ENCODE results near the gene ARL2BP. TPM values are rescaled to one million over a fixed set of nuclear protein-coding genes. Genes with fewer than 3 reads are reported as not detected.
A peak's percentile ranks its signal among the peaks of the same experiment; 100 is the strongest.

Gene ARL2BP
- total RNA-seq, 1 experiment from 2014 or later = 76.1 TPM

- DNase-seq (ENCODE audit: low read depth) = peak; percentile 64
Observed at GRCh38 chr16:57235128-57236021, 9.7 kb upstream of the ARL2BP start.

- DNase-seq (ENCODE audit: low read depth) = no peak
Observed at GRCh38 chr16:57236022-57236350, 9.1 kb upstream of the ARL2BP start.

GRCh38 chr16:57238682-57239081 lies 6.4 kb upstream of the ARL2BP start:
- DNase-seq (ENCODE audit: low read depth) = no peak

- DNase-seq (ENCODE audit: low read depth) = no peak
Observed at GRCh38 chr16:57239107-57239506, 6.0 kb upstream of the ARL2BP start.

- DNase-seq (ENCODE audit: low read depth) = no peak
Observed at GRCh38 chr16:57240851-57241250, 4.2 kb upstream of the ARL2BP start.

- DNase-seq (ENCODE audit: low read depth) = no peak
Observed at GRCh38 chr16:57242650-57243049, 2.4 kb upstream of the ARL2BP start.

GRCh38 chr16:57244463-57244766 lies 644 bp upstream of the ARL2BP start:
- DNase-seq (ENCODE audit: low read depth) = no peak

GRCh38 chr16:57245472-57246113 lies 534 bp downstream of the ARL2BP start:
- DNase-seq (ENCODE audit: low read depth) = no peak

- DNase-seq (ENCODE audit: low read depth) = no peak
Observed at GRCh38 chr16:57251352-57251751, 6.3 kb downstream of the ARL2BP start.

- DNase-seq (ENCODE audit: low read depth) = no peak
Observed at GRCh38 chr16:57252148-57252721, 7.2 kb downstream of the ARL2BP start.

GRCh38 chr16:57253466-57253865 lies 8.4 kb downstream of the ARL2BP start:
- no peak for DNase-seq (ENCODE audit: low read depth)

- no peak for DNase-seq (ENCODE audit: low read depth)
Observed at GRCh38 chr16:57255686-57256415, 10.8 kb downstream of the ARL2BP start.

GRCh38 chr16:57256601-57257395 lies 11.7 kb downstream of the ARL2BP start:
- no peak for DNase-seq (ENCODE audit: low read depth)

GRCh38 chr16:57257455-57258070 lies 12.5 kb downstream of the ARL2BP start:
- no peak for DNase-seq (ENCODE audit: low read depth)

GRCh38 chr16:57258226-57258909 lies 13.3 kb downstream of the ARL2BP start:
- no peak for DNase-seq (ENCODE audit: low read depth)

GRCh38 chr16:57258910-57259475 lies 13.9 kb downstream of the ARL2BP start:
- no peak for DNase-seq (ENCODE audit: low read depth)

- DNase-seq (ENCODE audit: low read depth) = peak; percentile 57
Observed at GRCh38 chr16:57260294-57260929, 15.4 kb downstream of the ARL2BP start.

GRCh38 chr16:57261806-57262205 lies 16.7 kb downstream of the ARL2BP start:
- DNase-seq (ENCODE audit: low read depth) = no peak

- DNase-seq (ENCODE audit: low read depth) = no peak
Observed at GRCh38 chr16:57262841-57263540, 17.9 kb downstream of the ARL2BP start.
